Lower leg skin (tissue), 3 donors: ENCODE data around the gene CAP1.

Experiments
- CTCF ChIP-seq, 3 donors: fragments of 450-650 bp; IDR thresholded peaks; one replicate each; pipeline ENCODE4 v1.5.1; 2016; ENCODE audit warnings: antibody characterized with exemption in 3 of 3, mild to moderate bottlenecking in 3 of 3, moderate library complexity in 2 of 3
- POLR2A ChIP-seq, 2 donors: fragments of 450-650 bp; IDR thresholded peaks; one replicate each; pipeline ENCODE4 v1.6.1; 2016 to 2017; ENCODE audit warnings: antibody characterized with exemption in 2 of 2, mild to moderate bottlenecking in 1 of 2, moderate library complexity in 1 of 2

- TF ChIP-seq POLR2A (IDR thresholded peaks at IDR 0.05): no peak
- no peak for TF ChIP-seq CTCF (IDR thresholded peaks at IDR 0.05)
Observed at GRCh38 chr1:40042341-40042740, 1.8 kb downstream of the CAP1 start.
